ENCODE data around the gene BTNL8. TPM values are rescaled to one million over a fixed set of nuclear protein-coding genes. Genes with fewer than 3 reads are reported as not detected.

BTNL8 gene, protein sequence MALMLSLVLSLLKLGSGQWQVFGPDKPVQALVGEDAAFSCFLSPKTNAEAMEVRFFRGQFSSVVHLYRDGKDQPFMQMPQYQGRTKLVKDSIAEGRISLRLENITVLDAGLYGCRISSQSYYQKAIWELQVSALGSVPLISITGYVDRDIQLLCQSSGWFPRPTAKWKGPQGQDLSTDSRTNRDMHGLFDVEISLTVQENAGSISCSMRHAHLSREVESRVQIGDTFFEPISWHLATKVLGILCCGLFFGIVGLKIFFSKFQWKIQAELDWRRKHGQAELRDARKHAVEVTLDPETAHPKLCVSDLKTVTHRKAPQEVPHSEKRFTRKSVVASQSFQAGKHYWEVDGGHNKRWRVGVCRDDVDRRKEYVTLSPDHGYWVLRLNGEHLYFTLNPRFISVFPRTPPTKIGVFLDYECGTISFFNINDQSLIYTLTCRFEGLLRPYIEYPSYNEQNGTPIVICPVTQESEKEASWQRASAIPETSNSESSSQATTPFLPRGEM
- total RNA-seq, result not detected in 2 replicates

DNA sequence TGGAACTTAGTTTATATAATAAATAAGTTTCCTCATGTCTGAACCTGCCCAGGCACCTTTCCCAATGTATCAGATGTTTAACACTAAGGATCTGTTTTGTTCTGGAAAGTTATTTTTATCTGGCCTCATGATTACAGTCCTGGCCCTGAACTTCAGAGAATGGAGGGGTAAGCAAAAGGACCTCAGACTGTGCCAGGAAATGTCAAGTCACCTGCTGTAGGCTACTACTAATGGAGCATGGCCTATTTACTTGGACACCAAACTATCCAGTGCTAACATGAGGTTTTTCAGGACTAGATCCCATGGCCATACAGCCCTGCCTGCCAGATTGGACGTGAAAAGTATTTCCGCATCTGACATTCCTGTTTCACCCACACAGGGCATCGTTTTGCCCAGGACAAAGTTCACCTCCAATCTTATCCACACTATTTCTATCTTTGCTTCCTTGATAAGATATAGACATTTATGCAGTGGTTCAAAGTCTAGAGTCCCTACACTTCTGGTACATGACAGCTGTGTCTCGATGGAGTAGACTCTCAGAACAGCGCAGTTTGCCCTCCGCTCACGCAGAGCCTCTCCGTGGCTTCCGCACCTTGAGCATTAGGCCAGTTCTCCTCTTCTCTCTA, at the start of gene BTNL8:
BTNL8 (plus strand) TSS at position 539 of the 626 bp plus-strand sequence. CDS start 152 bp downstream, outside the sequence.

DNA sequence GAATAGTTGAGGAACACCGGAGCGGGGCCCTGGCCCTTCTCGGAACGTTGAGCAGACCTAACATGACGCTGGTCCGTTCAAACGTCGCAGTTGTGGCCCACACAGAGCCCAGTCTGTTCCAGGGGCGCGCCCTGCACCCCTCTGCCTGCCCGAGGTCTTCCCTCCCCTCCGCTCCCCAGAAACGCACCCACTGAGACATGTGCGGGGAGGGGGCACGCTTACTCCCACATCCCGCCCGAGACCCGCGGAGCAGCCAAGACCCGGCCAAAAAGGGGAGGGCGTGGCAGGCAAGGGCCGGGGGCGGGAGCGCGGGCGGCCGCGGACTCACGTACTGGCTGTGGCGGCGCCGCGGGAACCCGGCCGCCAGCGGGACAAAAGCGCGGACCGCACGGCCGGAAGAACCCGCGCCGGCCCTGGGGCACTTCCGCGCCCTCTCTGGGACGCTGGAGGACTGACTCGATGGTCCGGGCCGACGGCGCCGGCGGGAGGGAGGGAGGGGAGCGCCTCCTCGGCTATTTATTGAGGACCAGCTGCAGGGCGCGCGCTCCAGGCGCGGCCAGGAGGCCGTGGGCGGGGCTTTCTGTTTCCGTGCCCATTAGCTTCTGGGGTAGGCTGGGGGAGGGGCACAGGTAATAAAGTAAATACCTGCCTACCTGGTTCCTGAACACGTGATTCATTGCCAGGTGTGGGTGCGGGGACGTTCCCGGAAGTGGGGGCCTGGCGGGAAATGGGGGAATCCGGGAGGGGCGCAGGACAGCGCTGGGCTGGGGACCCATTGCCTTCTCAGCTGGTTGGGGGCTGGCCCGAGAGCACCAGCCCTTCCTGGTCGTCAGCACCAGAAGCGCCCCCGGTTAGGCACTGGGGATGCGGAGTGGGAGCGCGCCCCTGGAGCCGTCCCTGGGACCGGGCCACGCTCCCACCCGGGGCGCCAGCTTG, 37.8 kb upstream of the BTNL8 start, which contains the start of gene ZFP62:
ZFP62 (minus strand) TSS at position 390 of the 936 bp plus-strand sequence; CDS start at position 333, 57 bp downstream.

DNA sequence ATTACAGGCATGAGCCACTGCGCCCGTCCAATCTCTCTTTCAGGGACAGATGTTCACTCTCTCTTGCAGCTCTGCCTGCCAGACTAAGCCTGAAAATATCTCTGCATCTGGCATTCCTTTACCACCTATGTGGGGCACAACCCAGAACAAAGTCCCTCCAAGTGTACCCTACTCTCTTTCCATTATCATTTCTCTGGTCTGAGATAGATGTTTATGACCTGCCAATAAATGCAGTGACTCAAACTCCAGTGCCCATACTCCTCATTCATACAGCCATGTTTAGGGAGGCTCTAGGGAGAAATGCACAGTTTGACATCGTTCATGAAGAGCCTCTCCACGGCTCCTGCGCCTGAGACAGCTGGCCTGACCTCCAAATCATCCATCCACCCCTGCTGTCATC, 89.6 kb downstream of the BTNL8 start, which contains the start of gene BTNL3:
BTNL3 (plus strand) TSS at position 255 of the 400 bp plus-strand sequence. CDS start 183 bp downstream, outside the sequence.

Small RNAs within 50 kb of the gene (small RNA-seq; reads per million reads assigned to genes)
- gene RF00019, result not detected
- not detected for gene RPS29P12

Other genes with a start within 250 kb of the BTNL8 start
- gene FLT4, start 249.6 kb upstream of the BTNL8 start, total RNA-seq, result under 0.01 and 0.20 TPM in 2 replicates
- not detected in 2 replicates for gene OR2Y1, start 159.1 kb upstream of the BTNL8 start, total RNA-seq
- 78.3 and 82.9 TPM in 2 replicates for gene MGAT1, start 96.4 kb upstream of the BTNL8 start, total RNA-seq
- gene ZFP62, start 37.9 kb upstream of the BTNL8 start, total RNA-seq, result 12.5 and 15.6 TPM in 2 replicates
- not detected in 2 replicates for gene BTNL3, start 89.7 kb downstream of the BTNL8 start, total RNA-seq
- gene BTNL9, start 141.1 kb downstream of the BTNL8 start, total RNA-seq, result 0.37 TPM in 1 of 2 replicates, not detected in the other
- not detected in 2 replicates for gene OR2V1, start 232.0 kb downstream of the BTNL8 start, total RNA-seq
- not detected in 2 replicates for gene OR2V2, start 248.4 kb downstream of the BTNL8 start, total RNA-seq

All from subcutaneous preadipocyte (primary cell).